ENCODE measurements around the gene ALK.

ALK gene

GRCh38 chr2:29309090-29310029, 612.0 kb downstream of the ALK start:
- DNase-seq: no peak

GRCh38 chr2:29308366-29308765, 613.0 kb downstream of the ALK start:
- DNase-seq: no peak

GRCh38 chr2:29307519-29307918, 613.9 kb downstream of the ALK start:
- DNase-seq: no peak

GRCh38 chr2:29305762-29306161, 615.6 kb downstream of the ALK start:
- DNase-seq: no peak

GRCh38 chr2:29304399-29305060, 616.9 kb downstream of the ALK start:
- DNase-seq: no peak

GRCh38 chr2:29296585-29296984, 624.8 kb downstream of the ALK start:
- DNase-seq: no peak

- no peak for DNase-seq
These were observed 625.5 kb downstream of the ALK start for GRCh38 chr2:29295845-29296244.

- no peak for DNase-seq
These were observed 627.5 kb downstream of the ALK start for GRCh38 chr2:29293830-29294438.

- no peak for DNase-seq
These were observed 630.9 kb downstream of the ALK start for GRCh38 chr2:29290293-29291047.

GRCh38 chr2:29284671-29285070, 636.7 kb downstream of the ALK start:
- no peak for DNase-seq

- no peak for DNase-seq
These were observed 639.5 kb downstream of the ALK start for GRCh38 chr2:29281916-29282247.

- no peak for DNase-seq
These were observed 640.1 kb downstream of the ALK start for GRCh38 chr2:29281086-29281915.

- no peak for DNase-seq
These were observed 642.4 kb downstream of the ALK start for GRCh38 chr2:29278966-29279365.

- no peak for DNase-seq
These were observed 645.2 kb downstream of the ALK start for GRCh38 chr2:29276151-29276550.

- no peak for DNase-seq
These were observed 646.2 kb downstream of the ALK start for GRCh38 chr2:29275186-29275585.

- DNase-seq: no peak
These were observed 647.4 kb downstream of the ALK start for GRCh38 chr2:29273685-29274611.

GRCh38 chr2:29273004-29273684, 648.2 kb downstream of the ALK start:
- no peak for DNase-seq

- DNase-seq: no peak
These were observed 649.1 kb downstream of the ALK start for GRCh38 chr2:29272311-29272710.

- no peak for DNase-seq
These were observed 650.7 kb downstream of the ALK start for GRCh38 chr2:29270701-29271121.

GRCh38 chr2:29269765-29270109, 651.6 kb downstream of the ALK start:
- no peak for DNase-seq
